ENCODE measurements around the gene GFY.
"Not testable (repeated sequence)": the region's sequence is repeated elsewhere in the genome, so short reads cannot be mapped to it uniquely, and the experiment has no call there.

GFY gene

GRCh38 chr19:49472936-49473335 lies 47.7 kb downstream of the GFY start:
- no peak for TF ChIP-seq CTCF (IDR thresholded peaks at IDR 0.05; ENCODE audit: insufficient read depth, low read depth, low read length, missing control alignments)
- DNase-seq (ENCODE audit: low read depth) = no peak
- no peak overlapping the region for H3K4me3 ChIP-seq (ENCODE audit: low read length)

- H3K4me3 ChIP-seq (ENCODE audit: low read length); DNase-seq (ENCODE audit: low read depth): not testable (repeated sequence)
Measured at GRCh38 chr19:49473501-49473867, 48.3 kb downstream of the GFY start.

GRCh38 chr19:49473868-49474541 lies 48.8 kb downstream of the GFY start, which contains the start of gene FLT3LG:
Gene FLT3LG, plus strand, starts transcription at chr19:49474215. Its CDS starts 425 bp downstream, at chr19:49474640.
- TF ChIP-seq CTCF (IDR thresholded peaks at IDR 0.05; ENCODE audit: insufficient read depth, low read depth, low read length, missing control alignments) = peak; percentile 72
- peak; percentile 58 for DNase-seq (ENCODE audit: low read depth)
- H3K4me3 ChIP-seq (ENCODE audit: low read length) = peak within 1 kb of the TSS; percentile 62

- TF ChIP-seq CTCF (IDR thresholded peaks at IDR 0.05; ENCODE audit: insufficient read depth, low read depth, low read length, missing control alignments) = no peak
- no peak for DNase-seq (ENCODE audit: low read depth)
Measured at GRCh38 chr19:49474542-49474924, 49.3 kb downstream of the GFY start.

GRCh38 chr19:49475191-49475917 lies 50.2 kb downstream of the GFY start:
- DNase-seq (ENCODE audit: low read depth) = no peak
- no peak overlapping the region for H3K4me3 ChIP-seq (ENCODE audit: low read length)
- no peak for TF ChIP-seq CTCF (IDR thresholded peaks at IDR 0.05; ENCODE audit: insufficient read depth, low read depth, low read length, missing control alignments)

More at GRCh38 chr19:49474542-49474924, 49.3 kb downstream of the GFY start:
- peak overlapping the region; percentile 62 for H3K4me3 ChIP-seq (ENCODE audit: low read length)

GRCh38 chr19:49475995-49476880 lies 51.0 kb downstream of the GFY start:
- peak; percentile 61 for TF ChIP-seq CTCF (IDR thresholded peaks at IDR 0.05; ENCODE audit: insufficient read depth, low read depth, low read length, missing control alignments)
- H3K4me3 ChIP-seq (ENCODE audit: low read length) = no peak overlapping the region
- peak; percentile 54 for DNase-seq (ENCODE audit: low read depth)
